ENCODE data around the gene PFKFB2. TPM values are rescaled to one million over a fixed set of nuclear protein-coding genes. Genes with fewer than 3 reads are reported as not detected.

The PFKFB2 gene
- total RNA-seq, 1 donor from 2014 or later, result 16.7 TPM

GRCh38 chr1:207112616-207113296 lies 59.7 kb downstream of the PFKFB2 start:
- DNase-seq (ENCODE audit: low spot score) (no peak), ATAC-seq (no peak)
- intact Hi-C loops (cut with DNase I), result no loop called here

GRCh38 chr1:207115269-207115668 lies 62.2 kb downstream of the PFKFB2 start:
- intact Hi-C loops (cut with DNase I), result no loop called here
- ATAC-seq, result no peak
- DNase-seq (ENCODE audit: low spot score), result no peak

- ATAC-seq, result no peak
- no peak for DNase-seq (ENCODE audit: low spot score)
- intact Hi-C loops (cut with DNase I), result no loop called here
Measured at GRCh38 chr1:207124389-207124788, 71.3 kb downstream of the PFKFB2 start.

GRCh38 chr1:207128336-207128921 lies 75.4 kb downstream of the PFKFB2 start:
- ATAC-seq (no peak), DNase-seq (ENCODE audit: low spot score) (no peak)
- intact Hi-C loops (cut with DNase I), result no loop called here

GRCh38 chr1:207129053-207129452 lies 76.0 kb downstream of the PFKFB2 start:
- ATAC-seq, result no peak
- intact Hi-C loops (cut with DNase I), result no loop called here

More at GRCh38 chr1:207129053-207129452, 76.0 kb downstream of the PFKFB2 start:
- DNase-seq (ENCODE audit: low spot score), result no peak

Other genes starting within 250 kb of the PFKFB2 start
- not detected for gene IL20, start 187.7 kb upstream of the PFKFB2 start, total RNA-seq
- gene IL24, start 155.8 kb upstream of the PFKFB2 start, total RNA-seq, result not detected
- 5.0 TPM for gene FCMR, start 131.3 kb upstream of the PFKFB2 start, total RNA-seq
- 0.49 TPM for gene PIGR, start 106.8 kb upstream of the PFKFB2 start, total RNA-seq
- gene FCAMR, start 82.8 kb upstream of the PFKFB2 start, total RNA-seq, result not detected
- gene C1orf116, start 20.5 kb upstream of the PFKFB2 start, total RNA-seq, result 0.49 TPM
- gene YOD1, start 2.1 kb upstream of the PFKFB2 start, total RNA-seq, result 15.3 TPM
- 1.8 TPM for gene C4BPB, start 35.6 kb downstream of the PFKFB2 start, total RNA-seq
- 0.27 TPM for gene C4BPA, start 51.0 kb downstream of the PFKFB2 start, total RNA-seq